ENCODE data around the gene LBP.
"Not testable (repeated sequence)": the region's sequence is repeated elsewhere in the genome, so short reads cannot be mapped to it uniquely, and the experiment has no call there.

The LBP gene

DNA sequence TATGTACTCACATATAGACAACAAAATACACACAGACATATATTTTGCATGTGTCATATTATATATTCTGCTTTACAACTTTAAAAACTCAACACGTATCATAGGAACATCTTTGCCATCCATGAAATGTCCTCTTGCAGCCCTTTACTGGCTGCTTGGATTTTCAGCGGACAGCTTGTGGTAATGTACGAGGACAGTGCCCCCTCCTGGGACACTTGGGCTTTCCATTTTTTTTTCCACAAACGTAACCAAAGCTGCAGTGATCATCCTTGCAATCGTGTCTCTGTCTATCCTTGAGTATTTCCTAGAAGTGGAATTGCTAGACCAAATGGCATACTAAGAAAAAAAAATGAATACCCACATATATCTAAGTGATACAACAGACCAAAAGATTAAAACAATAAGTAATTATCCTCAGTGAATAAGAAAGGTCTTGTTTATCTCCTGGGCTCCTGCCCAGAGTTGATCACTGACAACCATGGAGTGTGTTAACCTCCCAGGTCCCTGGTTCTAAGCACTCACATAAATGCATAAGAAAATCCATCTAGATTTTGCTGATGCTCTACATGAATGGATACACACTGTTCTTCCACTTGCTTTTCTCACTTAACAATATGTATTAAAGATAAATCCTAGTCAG lies 24.2 kb upstream of the LBP start:
- DNase-seq (ENCODE audit: low read depth, low spot score): no peak

DNA sequence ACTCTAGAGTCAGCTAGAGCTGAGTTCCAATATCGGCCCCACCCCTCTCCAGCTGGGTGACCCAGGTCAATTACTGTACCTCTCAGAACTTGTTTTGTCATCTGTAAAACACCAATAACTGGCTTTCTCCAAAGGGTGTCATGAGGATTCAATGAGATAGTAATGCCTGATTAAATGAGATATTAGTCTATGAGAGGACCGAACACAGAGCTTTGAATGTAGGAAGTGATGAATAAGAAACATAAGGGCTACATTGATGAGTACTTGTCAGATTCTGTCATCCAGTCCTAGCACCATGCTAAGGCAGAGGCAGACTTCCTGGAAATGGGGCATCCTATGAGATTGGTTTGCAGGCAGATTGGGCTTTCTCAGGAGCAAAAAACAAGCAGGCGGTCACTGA lies 22.1 kb upstream of the LBP start:
- no peak for DNase-seq (ENCODE audit: low read depth, low spot score)

DNA sequence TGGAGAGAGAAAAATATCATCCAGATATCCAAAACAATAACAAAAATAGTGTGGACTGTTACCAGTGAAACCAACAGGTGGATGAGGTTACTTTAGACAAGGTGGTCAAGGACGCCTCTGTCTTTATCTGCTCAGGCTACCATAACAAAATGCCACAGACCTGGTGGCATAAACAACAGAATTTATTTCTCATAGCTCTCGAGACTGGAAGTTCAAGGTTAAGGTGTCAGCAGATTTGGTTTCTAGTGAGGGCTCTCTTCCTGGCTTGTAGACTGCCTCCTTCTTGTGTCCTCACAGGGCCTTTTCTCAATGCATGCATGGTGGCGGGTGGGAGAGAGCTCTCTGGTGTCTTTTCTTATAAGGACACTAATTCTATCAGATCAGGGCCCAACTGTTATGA lies 21.1 kb upstream of the LBP start:
- DNase-seq (ENCODE audit: low read depth, low spot score): no peak

DNA sequence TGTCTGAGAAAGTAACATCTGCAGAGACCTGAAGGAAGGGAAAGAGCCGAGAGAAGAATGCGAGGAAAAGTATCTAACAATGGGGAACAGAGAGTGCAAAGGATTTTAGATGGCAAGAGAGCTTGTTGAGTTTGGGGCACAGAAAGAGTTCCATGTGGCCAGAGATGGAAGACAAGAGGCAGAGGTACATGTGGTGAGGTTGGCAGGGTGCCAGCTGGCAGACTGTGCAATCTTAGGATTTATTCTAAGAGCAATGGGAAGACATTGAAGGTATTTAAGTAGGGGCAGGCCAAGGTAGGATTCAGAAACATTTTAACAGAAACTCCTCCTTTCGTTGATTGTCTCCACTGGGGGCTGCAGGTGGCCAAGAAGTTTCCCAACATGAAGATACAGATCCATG lies 20.4 kb upstream of the LBP start:
- no peak for DNase-seq (ENCODE audit: low read depth, low spot score)

DNA sequence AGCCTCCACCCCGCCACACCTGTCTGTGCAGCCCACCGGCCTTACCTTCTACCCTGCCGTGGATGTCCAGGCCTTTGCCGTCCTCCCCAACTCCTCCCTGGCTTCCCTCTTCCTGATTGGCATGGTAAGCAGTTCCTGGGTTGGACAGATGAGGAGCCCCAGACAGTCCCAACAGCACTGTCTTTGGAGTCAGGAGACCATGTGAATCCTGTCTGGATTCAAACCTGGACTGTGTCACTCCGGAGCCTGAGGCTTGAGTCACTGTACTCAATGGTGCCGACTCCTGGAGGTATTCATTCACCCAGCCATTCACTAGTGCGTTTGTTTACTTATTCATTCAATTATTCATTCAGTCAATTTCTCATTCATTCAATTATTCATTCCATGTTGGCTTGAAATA lies 20.0 kb upstream of the LBP start:
- DNase-seq (ENCODE audit: low read depth, low spot score): no peak

DNA sequence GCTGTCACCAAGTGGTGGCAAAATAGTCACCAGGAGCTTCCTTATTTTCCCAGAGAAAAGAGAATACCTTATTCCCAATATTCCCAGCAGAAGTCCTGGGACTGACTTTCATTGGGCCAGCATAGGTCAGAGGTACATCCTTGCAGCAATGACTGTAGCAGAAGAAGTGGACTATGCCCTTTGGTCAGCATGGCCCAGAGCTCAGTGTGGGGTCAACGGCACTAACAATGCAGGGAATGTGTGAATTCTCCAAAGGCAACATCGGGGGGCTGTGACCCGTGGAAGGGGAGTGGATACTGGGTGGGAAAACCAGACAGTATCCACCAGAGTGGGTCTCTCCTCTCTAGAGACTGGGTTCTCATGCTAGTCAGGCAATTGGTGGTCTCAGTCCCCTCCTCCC lies 15.6 kb upstream of the LBP start:
- DNase-seq (ENCODE audit: low read depth, low spot score): no peak

DNA sequence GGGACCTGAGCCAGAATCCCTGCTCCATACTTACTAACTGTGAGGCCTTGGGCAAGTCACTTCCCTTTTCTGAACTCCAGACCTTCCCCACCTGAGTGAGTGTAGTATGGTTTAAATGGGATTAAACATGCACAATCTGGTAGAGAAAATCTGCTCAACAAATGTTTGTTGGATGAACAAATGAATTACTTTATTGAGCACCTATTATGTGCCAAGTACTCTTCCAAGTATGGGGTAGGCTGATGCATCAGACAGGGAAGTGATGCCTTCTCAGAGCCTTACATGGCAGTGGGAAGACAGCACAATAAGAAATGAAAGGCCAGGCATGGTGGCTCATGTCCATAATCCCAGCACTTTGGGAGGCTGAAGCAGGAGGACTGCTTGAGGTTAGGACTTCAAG lies 15.0 kb upstream of the LBP start:
- no peak for DNase-seq (ENCODE audit: low read depth, low spot score)

DNA sequence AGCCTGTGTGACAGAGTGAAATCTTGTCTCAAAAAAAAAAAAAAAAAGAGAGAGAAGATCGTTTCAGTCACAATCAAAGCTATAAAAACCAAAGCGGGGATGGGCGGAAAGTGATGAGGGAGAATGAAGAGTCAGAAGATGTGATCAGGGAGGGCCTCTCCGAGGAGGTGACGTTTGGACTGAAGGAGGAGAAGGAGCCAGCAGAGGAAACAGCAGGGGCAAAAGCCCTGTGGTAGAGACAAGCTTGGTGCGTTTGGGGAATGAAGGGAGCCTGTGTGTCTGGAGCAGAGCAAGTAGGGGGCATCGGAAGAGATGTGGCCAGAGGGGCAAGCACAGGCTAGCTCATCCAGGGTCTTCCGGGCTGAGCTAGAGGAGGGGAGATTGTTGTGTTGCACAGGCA lies 14.5 kb upstream of the LBP start:
- no peak for DNase-seq (ENCODE audit: low read depth, low spot score)

DNA sequence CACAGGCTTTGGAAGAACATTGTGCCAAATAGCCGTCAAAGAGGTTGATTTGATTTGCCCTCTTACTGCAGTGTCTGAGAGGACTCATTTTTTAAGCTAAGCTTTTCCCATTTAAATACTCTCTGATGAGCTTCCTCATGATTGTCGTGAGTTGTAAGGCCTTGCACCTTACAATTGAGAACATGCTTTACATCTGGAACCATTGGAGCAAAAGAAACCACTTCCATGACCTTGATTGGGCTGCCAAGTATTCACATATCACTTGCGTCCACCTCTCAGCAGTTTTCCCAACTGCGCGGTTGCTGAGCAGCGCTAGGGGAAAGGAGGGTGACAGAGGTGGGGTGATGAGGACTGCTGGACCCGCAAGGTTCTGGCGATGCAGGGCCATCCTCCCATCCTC lies 12.3 kb upstream of the LBP start:
- DNase-seq (ENCODE audit: low read depth, low spot score): no peak

DNA sequence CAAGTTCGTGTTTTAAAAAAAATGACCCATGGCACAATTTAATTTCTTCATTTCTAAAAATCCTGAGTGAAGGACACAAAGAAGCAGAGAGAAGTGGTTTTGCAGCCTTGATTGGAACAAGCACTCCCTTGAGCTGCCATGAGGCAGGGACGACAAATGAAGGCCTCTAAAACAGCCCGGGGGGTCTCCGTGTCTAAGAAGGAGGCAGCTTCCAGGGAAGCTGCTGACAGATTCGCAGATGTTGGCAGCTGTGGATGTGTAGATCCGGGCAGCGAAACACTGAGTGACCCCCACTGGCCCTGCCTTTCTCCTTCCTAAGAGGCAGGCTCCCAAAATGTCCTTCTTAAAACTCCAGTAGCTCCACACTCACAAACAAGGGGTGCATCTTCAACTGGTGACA lies 9.6 kb upstream of the LBP start:
- no peak for DNase-seq (ENCODE audit: low read depth, low spot score)

DNA sequence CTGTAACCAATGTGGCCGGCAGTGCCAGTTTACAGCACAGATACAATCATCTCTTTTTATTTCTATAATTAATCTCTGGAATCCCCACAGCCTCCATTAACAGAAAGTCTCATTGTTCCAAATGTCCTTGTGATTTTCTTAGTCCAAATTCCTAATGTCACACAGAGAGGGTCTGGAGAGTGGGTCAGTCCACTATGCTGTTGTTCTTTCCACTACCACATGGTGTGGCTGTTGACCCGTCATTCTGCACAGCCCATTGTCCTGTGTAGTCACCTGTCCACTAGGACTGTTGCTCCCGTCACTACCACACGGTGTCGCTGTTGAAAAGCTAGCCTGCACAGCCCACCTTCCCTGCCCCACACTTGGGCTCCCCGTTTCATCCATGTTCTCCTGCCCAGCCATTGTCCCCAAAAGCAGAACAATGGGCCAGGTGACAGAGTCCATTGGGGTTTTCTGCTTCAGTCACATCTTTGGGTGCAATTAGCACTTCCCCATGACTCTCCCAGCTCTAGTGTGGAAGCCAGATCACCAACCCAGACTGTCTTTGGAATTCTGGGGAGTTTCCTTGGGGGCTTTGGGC lies 8.6 kb upstream of the LBP start:
- no peak for DNase-seq (ENCODE audit: low read depth, low spot score)

DNA sequence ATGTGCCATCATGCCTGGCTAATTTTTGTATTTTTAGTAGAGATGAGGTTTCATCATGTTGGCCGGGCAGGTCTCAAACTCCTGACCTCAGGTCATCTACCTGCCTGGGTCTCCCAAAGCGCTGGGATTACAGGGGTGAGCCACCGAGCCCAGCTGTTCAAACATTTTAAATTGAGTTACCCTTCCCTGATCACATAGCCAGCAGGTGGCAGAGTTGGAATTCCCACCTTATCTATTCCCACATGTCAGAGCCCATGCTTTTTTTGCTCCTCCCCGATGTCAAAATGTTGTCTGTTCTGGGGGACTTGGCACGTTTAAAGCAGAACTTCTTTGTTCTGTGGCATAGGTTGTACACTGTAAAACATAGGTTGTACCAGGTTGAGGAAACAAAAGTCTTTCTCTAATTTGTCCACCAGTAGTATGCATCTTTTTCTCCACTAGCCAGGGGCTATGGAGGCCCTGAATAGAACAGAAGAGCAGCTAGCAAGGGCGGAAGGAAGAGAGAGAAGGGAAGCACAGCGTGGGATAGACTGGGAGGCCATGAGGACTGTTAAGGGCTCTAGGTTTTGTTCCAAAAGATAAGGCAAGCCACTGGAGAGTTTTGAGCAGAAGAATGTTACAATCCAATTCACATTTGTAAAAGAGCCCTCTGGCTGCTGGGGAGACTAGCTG lies 7.3 kb upstream of the LBP start:
- DNase-seq (ENCODE audit: low read depth, low spot score): no peak

DNA sequence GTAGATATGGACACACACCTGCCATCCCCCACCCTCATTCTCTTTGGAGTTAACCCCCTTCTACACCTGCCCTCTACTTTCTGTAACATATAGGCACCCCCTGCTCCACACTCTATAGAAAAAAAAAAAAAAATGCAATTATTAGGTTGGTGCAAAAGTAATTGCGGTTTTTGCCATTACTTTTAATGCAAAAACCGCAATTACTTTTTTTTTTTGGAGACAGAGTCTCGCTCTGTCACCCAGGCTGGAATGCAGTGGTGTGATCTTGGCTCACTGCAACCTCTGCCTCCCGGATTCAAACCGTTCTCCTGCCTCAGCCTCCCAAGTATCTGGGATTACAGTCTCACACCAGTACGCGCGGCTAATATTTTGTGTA lies 6.8 kb upstream of the LBP start:
- DNase-seq (ENCODE audit: low read depth, low spot score): not testable (repeated sequence)

DNA sequence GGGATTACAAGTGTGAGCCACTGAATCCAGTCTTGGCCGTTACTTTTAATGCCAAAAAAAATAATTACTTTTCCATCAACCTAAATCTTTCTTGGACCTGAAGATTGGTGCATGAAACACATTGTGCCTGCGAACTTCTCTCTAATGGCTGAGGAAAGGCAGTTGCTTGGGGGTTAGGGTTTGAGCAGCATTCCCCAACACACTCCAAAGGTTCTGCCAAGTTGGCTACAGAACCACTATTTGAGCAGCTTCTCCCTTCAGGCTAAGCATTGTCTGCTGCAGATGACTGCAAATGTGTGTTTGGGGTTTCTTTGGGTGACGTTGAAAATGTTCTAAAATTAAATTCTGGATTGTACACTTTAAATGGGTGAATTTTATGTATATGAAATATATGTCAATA lies 6.3 kb upstream of the LBP start:
- no peak for DNase-seq (ENCODE audit: low read depth, low spot score)

DNA sequence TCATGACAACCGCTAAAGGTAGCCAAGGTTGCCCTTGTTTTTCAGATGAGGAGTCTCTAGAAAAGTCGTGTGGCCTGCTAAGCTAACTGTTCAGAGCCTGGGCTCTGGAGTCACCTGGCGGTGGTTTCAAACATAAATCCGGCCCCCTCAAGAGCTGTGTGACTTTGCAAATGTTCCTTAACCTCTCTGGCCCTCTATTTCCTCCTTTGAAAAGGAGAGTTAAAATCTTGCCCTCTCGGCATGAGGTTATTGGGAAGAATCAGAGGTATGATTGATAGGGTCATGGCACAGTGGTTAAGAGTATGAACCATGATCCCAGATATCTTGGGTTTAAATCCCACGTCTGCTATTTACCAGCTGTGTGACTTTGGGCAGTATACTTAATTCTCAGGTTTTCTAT lies 5.6 kb upstream of the LBP start:
- no peak for DNase-seq (ENCODE audit: low read depth, low spot score)

DNA sequence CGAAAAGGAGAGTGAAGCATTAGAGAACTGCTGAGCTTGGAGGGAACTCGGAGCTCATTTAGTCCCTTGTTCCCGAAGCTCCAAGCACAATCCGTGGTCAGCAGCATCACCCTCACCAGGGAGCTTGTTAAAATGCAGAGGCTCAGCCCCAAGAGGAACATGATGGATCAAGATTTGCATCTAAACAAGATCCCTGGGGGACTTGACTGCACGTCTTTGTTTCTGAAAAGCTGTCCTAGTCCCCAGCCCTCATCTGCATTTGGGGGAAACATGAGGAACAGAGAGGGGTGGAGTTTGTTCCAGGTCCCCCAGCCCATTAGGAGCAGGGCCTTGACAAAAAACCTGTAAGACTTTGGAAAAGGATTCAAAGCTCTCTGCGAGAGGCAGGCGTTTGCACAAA lies 4.1 kb upstream of the LBP start:
- no peak for DNase-seq (ENCODE audit: low read depth, low spot score)

DNA sequence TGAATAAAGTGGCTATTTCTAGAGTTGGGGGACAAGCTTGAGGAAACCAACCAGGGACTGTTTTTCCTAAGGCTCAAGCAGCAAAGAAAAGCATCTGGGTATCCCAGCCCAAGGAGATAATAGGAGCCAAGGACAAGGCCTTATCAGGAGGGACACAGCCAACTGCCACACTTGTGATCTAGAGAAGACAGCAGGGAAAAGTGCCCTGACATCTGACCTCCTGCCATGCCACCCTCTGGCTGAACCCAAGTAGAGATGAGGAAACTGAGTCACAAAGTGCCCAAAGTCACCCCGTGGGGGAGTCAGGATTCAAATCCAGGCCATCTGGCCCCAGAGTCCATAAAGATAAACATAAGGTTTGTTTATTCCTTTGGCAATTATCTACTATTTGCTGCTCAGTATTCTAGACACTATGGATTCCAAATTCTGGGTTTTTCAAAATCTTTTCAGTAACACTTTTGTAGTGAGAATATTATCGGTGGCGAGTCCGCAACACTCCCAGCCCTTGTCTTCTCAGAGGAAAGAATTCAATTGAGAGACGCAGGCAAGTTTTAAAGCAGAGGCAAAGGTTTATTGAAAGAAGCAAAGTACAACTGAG lies 3.5 kb upstream of the LBP start:
- no peak for DNase-seq (ENCODE audit: low read depth, low spot score)

DNA sequence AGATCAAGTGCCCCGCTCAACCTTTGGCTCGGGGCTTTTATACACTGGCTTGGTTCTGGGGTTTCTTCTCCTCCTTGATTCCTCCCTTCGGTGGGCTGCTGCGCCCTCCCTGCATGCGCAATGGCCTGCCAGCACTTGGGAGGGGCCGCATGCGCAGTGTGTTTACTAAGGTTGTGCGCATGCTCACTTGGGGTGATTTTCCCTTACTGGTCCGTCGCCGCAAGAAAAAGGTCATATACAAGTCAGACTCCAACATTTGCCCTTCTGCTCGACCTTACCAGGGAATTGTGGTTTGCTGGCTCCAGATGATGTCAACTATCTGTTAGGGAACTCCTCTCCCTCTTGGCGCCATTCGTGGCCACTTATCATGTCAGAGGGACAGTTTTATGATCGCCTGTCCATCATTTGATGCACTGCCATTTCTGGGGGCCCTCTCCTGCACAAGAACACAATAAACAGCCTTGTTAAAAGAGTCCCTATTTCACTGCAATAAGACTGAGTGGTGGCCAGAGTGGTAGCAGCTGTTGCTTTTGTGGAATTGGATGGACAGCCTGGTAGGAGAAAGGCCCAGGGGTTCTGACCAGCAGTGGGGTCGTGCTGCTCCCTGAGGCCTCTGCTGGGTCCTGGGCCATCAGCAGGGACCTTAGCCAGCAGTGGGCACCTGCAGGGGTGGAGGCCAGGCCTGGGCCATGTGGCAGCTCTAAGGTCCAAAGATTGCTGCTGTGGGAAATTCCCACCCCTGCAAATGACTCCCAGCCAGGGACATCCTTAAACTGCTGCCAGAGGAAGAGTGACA lies 2.8 kb upstream of the LBP start:
- no peak for DNase-seq (ENCODE audit: low read depth, low spot score)

DNA sequence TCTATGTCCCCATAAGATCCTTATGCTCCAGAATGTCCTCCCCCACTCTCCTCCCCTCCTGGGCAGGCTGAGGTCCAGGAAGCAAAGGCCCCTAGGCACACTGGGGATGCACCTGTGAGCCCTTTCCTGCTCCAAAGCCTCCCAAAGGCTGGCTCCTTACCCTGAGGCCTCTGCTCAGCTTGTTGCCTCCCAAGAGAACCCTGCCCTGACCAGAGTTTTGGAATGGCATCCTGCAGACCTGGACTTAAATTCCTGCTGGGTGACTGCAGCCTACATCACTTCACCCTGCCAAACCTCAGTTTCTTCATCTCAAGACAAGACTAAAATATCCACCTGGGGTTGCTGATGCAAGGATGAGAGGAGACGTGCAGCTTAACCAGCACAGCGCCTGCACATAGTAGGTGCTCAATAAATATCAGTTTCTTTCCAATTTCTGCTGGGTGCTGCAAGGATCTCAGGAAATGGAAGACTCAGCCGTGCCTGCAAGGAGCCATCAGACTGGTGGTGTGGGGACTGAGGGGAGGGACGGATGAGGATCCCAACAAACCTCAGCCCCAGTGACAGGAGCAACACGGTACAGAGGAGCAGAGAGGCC lies 2.1 kb upstream of the LBP start:
- no peak for DNase-seq (ENCODE audit: low read depth, low spot score)

DNA sequence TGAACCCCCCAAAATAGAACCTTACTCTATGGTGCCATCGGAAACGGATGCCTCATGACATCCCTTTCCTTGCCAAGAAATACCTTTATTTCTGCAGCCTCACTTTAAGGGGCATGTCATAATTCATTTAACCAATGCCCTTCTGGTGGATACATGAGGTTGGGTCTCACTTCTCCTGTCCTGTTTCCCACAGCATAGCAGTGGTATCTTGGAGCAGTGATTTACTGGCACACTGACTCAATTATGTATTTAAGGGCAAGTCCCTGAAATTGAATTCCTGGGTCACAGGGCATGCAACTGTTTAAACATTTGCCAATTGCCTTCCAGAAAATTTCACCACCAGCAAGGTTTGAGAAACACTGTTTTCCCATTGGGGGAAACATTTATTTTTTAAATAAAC lies 639 bp upstream of the LBP start:
- no peak for DNase-seq (ENCODE audit: low read depth, low spot score)

DNA sequence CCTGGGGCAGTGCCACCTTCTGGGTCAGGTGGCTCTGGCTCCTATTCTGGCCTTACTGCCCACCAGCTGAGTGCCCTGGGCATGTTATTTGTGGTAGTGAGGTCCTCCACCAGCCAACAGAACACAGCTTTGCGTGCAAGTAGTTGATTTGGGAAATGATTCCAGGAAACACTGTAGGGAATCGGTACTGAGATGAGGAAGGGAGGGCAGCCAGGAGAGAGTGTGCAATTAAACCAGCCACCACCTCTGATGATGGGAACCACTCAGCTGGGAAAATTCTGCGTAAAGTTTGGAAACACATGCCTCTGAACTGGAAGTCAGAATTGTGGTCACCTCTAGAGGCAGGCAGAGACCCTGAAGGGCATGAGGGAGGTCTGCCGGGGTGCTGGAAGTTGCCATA lies 459 bp downstream of the LBP start:
- no peak for DNase-seq (ENCODE audit: low read depth, low spot score)

DNA sequence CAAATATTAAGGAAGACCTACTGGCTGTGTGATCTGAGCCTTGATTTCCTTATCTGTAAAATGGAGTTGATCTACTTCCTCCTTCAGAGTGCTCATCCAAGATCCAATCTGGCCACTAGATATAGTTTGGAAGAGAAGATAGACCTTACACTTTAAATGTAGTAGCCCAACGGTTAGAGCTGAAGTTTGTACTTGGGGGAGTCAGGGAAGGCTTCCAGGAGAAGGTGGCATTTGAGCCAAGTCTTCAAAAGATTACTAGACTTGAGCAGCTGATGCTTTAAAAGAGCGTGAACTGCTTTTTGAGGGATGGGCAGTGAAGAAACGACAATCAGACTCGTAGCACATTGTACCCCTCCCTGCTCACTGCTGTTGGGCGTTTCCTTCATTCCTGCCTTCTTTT lies 3.6 kb downstream of the LBP start:
- no peak for DNase-seq (ENCODE audit: low read depth, low spot score)

Measured in activated naive CD8-positive, alpha-beta T cell treated with anti-CD3 and anti-CD28 coated beads, Interleukin-2, amount 50 U/mL, for 16 hours (primary cell).